ENCODE measurements around the gene LAMA2. TPM values are rescaled to one million over a fixed set of nuclear protein-coding genes. Genes with fewer than 3 reads are reported as not detected.

Gene LAMA2
- total RNA-seq, 1 experiment from 2014 or later = 0.02 TPM

DNA sequence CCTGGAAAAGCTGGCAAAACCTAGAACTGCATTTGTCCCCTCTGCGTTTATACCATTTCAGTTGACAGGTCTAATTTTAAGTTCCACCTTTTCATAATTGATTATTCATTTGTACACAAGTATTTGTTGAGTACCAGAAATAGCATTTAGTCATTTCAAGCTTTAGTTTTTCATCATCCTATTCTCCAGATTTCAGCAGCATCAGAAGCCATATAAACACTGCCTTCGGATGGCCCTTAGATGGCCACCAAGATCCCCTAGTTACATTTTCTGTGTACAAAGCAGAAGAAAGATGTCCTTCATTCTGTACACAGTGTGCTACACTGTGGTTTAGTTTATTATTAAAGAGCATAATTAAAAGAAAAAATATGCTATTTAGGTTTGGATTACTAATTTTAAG lies 131.4 kb downstream of the LAMA2 start:
- no peaks in the 10 kb centered on the region for H3K4me1 Mint-ChIP-seq (ENCODE audit: low read depth, unreplicated experiment)
- no peaks in the 10 kb centered on the region for H3K36me3 Mint-ChIP-seq (ENCODE audit: insufficient read depth, unreplicated experiment)
- peaks cover 5% of the 10 kb centered on the region for H3K27me3 Mint-ChIP-seq (ENCODE audit: insufficient read depth, unreplicated experiment)
- Histone ChIP-seq H3K4me3 (ENCODE audit: low read depth, low read length) (no peak overlapping the region), H3K36me3 (ENCODE audit: control insufficient read depth, insufficient read depth, low read length) (no peaks in the 10 kb centered on the region), H3K4me1 (no peaks in the 10 kb centered on the region), H3K9me3 (no peaks in the 10 kb centered on the region), H3K27me3 (replicated peaks; ENCODE audit: control insufficient read depth, insufficient read depth, low read length) (no peaks in the 10 kb centered on the region; the same call in 1 of the 2 replicates)
- TF ChIP-seq, protein P1, sequence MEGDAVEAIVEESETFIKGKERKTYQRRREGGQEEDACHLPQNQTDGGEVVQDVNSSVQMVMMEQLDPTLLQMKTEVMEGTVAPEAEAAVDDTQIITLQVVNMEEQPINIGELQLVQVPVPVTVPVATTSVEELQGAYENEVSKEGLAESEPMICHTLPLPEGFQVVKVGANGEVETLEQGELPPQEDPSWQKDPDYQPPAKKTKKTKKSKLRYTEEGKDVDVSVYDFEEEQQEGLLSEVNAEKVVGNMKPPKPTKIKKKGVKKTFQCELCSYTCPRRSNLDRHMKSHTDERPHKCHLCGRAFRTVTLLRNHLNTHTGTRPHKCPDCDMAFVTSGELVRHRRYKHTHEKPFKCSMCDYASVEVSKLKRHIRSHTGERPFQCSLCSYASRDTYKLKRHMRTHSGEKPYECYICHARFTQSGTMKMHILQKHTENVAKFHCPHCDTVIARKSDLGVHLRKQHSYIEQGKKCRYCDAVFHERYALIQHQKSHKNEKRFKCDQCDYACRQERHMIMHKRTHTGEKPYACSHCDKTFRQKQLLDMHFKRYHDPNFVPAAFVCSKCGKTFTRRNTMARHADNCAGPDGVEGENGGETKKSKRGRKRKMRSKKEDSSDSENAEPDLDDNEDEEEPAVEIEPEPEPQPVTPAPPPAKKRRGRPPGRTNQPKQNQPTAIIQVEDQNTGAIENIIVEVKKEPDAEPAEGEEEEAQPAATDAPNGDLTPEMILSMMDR (IDR thresholded peaks at IDR 0.05; ENCODE audit: insufficient read depth in 1 of 2, low read depth in 1 of 2, low read length in 1 of 2, severe bottlenecking in 1 of 2, unreplicated experiment in 1 of 2) = no peak
- H3K9me3 Mint-ChIP-seq (ENCODE audit: unreplicated experiment) = no peaks in the 10 kb centered on the region
- no peak overlapping the region for H3K27ac Mint-ChIP-seq (ENCODE audit: unreplicated experiment)
- POLR2A ChIA-PET = no interaction called here
- BruUV-seq (replicated peaks) = no TSS peak
- intact Hi-C loops (cut with micrococcal nuclease; ENCODE audit: unreplicated experiment) = no loop called here
- H3K4me3 Mint-ChIP-seq (ENCODE audit: unreplicated experiment) = no peak overlapping the region
- no peak for DNase-seq
- CTCF ChIA-PET = no interaction called here

DNA sequence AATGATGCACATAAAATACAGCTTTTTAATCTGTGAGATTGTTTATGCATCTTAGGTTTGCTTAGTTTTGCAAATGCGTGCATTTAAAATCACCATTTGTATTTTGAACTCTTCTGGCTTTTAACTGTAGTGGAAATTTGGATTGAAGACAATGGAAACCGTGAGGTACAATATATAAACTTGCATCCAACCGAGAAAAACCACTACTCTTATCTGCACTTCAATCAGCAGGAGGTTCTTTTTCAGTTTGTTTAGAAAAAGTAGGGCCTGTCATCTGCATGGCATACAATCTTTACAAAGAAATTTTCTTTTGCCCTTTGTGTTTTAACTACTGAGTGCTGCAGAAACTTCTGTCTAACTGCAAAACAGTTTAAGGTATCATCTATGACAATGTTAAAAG lies 132.8 kb downstream of the LAMA2 start:
- no peaks in the 10 kb centered on the region for H3K27me3 ChIP-seq (replicated peaks; ENCODE audit: control insufficient read depth, insufficient read depth, low read length)
- no peaks in the 10 kb centered on the region for H3K36me3 ChIP-seq (ENCODE audit: control insufficient read depth, insufficient read depth, low read length)
- no peak for DNase-seq
- no peaks in the 10 kb centered on the region for H3K9me3 ChIP-seq
- H3K4me3 ChIP-seq (ENCODE audit: low read depth, low read length) = no peak overlapping the region
- H3K4me1 ChIP-seq = no peaks in the 10 kb centered on the region
- Mint-ChIP-seq H3K4me3 (ENCODE audit: unreplicated experiment) (no peak overlapping the region), H3K9me3 (ENCODE audit: unreplicated experiment) (no peaks in the 10 kb centered on the region), H3K27me3 (ENCODE audit: insufficient read depth, unreplicated experiment) (peaks cover 5% of the 10 kb centered on the region), H3K27ac (ENCODE audit: unreplicated experiment) (no peak overlapping the region), H3K36me3 (ENCODE audit: insufficient read depth, unreplicated experiment) (no peaks in the 10 kb centered on the region), H3K4me1 (ENCODE audit: low read depth, unreplicated experiment) (no peaks in the 10 kb centered on the region)
- intact Hi-C loops (cut with micrococcal nuclease; ENCODE audit: unreplicated experiment) = no loop called here
- POLR2A ChIA-PET = no interaction called here
- TF ChIP-seq, protein P1 (IDR thresholded peaks at IDR 0.05; ENCODE audit: insufficient read depth in 1 of 2, low read depth in 1 of 2, low read length in 1 of 2, severe bottlenecking in 1 of 2, unreplicated experiment in 1 of 2) = no peak
- BruUV-seq (replicated peaks) = no TSS peak
- CTCF ChIA-PET = no interaction called here

DNA sequence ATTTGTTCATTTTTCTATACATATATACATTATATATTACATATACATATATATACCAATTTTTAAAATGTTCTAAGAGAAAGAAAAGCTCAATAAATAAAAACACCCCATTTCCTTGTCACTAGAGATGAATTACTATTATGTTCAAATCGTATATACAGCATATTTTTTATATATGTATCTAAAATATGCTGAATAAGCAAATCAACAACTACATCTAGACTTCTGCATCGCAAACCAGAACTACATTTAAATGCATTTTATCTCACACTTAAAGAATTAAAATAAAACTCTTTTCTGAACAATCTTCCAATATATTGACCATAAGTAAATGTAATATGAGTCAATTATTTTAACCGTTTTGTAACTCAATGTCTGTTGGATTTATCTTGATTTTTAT lies 133.9 kb downstream of the LAMA2 start:
- Mint-ChIP-seq H3K27me3 (ENCODE audit: insufficient read depth, unreplicated experiment) (peaks cover 3% of the 10 kb centered on the region), H3K27ac (ENCODE audit: unreplicated experiment) (no peak overlapping the region)
- no TSS peak for BruUV-seq (replicated peaks)

More for the DNA sequence above, 133.9 kb downstream of the LAMA2 start:
- no peaks in the 10 kb centered on the region for H3K9me3 ChIP-seq
- intact Hi-C loops (cut with micrococcal nuclease; ENCODE audit: unreplicated experiment) = no loop called here
- no peaks in the 10 kb centered on the region for H3K27me3 ChIP-seq (replicated peaks; ENCODE audit: control insufficient read depth, insufficient read depth, low read length)
- Mint-ChIP-seq H3K4me3 (ENCODE audit: unreplicated experiment) (no peak overlapping the region), H3K9me3 (ENCODE audit: unreplicated experiment) (no peaks in the 10 kb centered on the region), H3K36me3 (ENCODE audit: insufficient read depth, unreplicated experiment) (no peaks in the 10 kb centered on the region), H3K4me1 (ENCODE audit: low read depth, unreplicated experiment) (no peaks in the 10 kb centered on the region)
- ChIA-PET POLR2A (no interaction called here), CTCF (no interaction called here)
- H3K4me3 ChIP-seq (ENCODE audit: low read depth, low read length) = no peak overlapping the region
- no peaks in the 10 kb centered on the region for H3K36me3 ChIP-seq (ENCODE audit: control insufficient read depth, insufficient read depth, low read length)
- no peak for DNase-seq
- no peaks in the 10 kb centered on the region for H3K4me1 ChIP-seq
- TF ChIP-seq, protein P1 (IDR thresholded peaks at IDR 0.05; ENCODE audit: insufficient read depth in 1 of 2, low read depth in 1 of 2, low read length in 1 of 2, severe bottlenecking in 1 of 2, unreplicated experiment in 1 of 2) = no peak
